HEK293T (cell line): Measurements from ENCODE around the gene UQCRC2.
"Not testable (repeated sequence)": the region's sequence is repeated elsewhere in the genome, so short reads cannot be mapped to it uniquely, and the experiment has no call there.

Experiments
- ARNT ChIP-seq: fragments of 450-650 bp; IDR thresholded peaks from 2 replicates; pipeline ENCODE4 v1.6.1; 2017; ENCODE audit warnings: mild to moderate bottlenecking
- BHLHE40 ChIP-seq: fragments of 450-650 bp; IDR thresholded peaks from 2 replicates; pipeline ENCODE4 v1.6.1; 2016; ENCODE audit warnings: mild to moderate bottlenecking, moderate library complexity, borderline replicate concordance
- CTBP1 ChIP-seq: fragments of 450-650 bp; IDR thresholded peaks from 2 replicates; pipeline ENCODE4 v1.6.1; 2016; ENCODE audit warnings: borderline replicate concordance
- FOXA1 ChIP-seq: fragments of 450-650 bp; IDR thresholded peaks from 2 replicates; pipeline ENCODE4 v1.6.1; 2016; ENCODE audit warnings: mild to moderate bottlenecking
- FOXK2 ChIP-seq: fragments of 450-650 bp; IDR thresholded peaks from 2 replicates; pipeline ENCODE4 v1.6.1; 2016; ENCODE audit warnings: mild to moderate bottlenecking
- FOXM1 ChIP-seq: fragments of 450-650 bp; IDR thresholded peaks from 2 replicates; pipeline ENCODE4 v1.6.1; 2017; ENCODE audit warnings: mild to moderate bottlenecking, borderline replicate concordance
- HDGF ChIP-seq: fragments of 450-650 bp; IDR thresholded peaks from 2 replicates; pipeline ENCODE4 v1.6.1; 2017; ENCODE audit warnings: antibody characterized with exemption, borderline replicate concordance
- L3MBTL2 ChIP-seq: fragments of 450-650 bp; conservative IDR thresholded peaks from 2 replicates; pipeline ENCODE4 v1.6.1; 2016; ENCODE audit warnings: mild to moderate bottlenecking
- LEF1 ChIP-seq: fragments of 450-650 bp; IDR thresholded peaks from 2 replicates; pipeline ENCODE4 v1.6.1; 2017; ENCODE audit warnings: mild to moderate bottlenecking, borderline replicate concordance
- NFRKB ChIP-seq: fragments of 450-650 bp; IDR thresholded peaks from 2 replicates; pipeline ENCODE4 v1.6.1; 2016; ENCODE audit warnings: mild to moderate bottlenecking, moderate library complexity
- SP1 ChIP-seq: fragments of 450-650 bp; IDR thresholded peaks from 2 replicates; pipeline ENCODE4 v1.6.1; 2017
- SUZ12 ChIP-seq: fragments of 450-650 bp; IDR thresholded peaks from 2 replicates; pipeline ENCODE4 v1.6.1; 2016; ENCODE audit warnings: mild to moderate bottlenecking
- TARDBP ChIP-seq: fragments of 450-650 bp; IDR thresholded peaks from 2 replicates; pipeline ENCODE4 v1.6.1; 2016
- ZNF384 ChIP-seq: fragments of 450-650 bp; IDR thresholded peaks from 2 replicates; pipeline ENCODE4 v1.6.1; 2016

- TF ChIP-seq SUZ12, SP1, L3MBTL2, ZNF384, CTBP1, BHLHE40, TARDBP, FOXK2, ARNT, NFRKB, FOXM1, FOXA1, HDGF, LEF1: not testable (repeated sequence)
These were observed 19.8 kb upstream of the UQCRC2 start for GRCh38 chr16:21933316-21933715.
